Middle frontal gyrus (tissue), 1 donor: ENCODE measurements around the gene CELA2B.

ENCODE experiments used
- DNase-seq: peaks from one replicate; pipeline ENCODE4 v3.0.0-alpha.2; 2015; ENCODE audit warnings: low spot score; ENCODE audit errors: extremely low spot score

CELA2B gene

GRCh38 chr1:15524021-15524282 lies 48.0 kb downstream of the CELA2B start, which contains the start of gene CASP9:
CASP9 (minus strand) TSS chr1:15524215; CDS start chr1:15524200, 15 bp downstream.
- no peak for DNase-seq

DNA sequence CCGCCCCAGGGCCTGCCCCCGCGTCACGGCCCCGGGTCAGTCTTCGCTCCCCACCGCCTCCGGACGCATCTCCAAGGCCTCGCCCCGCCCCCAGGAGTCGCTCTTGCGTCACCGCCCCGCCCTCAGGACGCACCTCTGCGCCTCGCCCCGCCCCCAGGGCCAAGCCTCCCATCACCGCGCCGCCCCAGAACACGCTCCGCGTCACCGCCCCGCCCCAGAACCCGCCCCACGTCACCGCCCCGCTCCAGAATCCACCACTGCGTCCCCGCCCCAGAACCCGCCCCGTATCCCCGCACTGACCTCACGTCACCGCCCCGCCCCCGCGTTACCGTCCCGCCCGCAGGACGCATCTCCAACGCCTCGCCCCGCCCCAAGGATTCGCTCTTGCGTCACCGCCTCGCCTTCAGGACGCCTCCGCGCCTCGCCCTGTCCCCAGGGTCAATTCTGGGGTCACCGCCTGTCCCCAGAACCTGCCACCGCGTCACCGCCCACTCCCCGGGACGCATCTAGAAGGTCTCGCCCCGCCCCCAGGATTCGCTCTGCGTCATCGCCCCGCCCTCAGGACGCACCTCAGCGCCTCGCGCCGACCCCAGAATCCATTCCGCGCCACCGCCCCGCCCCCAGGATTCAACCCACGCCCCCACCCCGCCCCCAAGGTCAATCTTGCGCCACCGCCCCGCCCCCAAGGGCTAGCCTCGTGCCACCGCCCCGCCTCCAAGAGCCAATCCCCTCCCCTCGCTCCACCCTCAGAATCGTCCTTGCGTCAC lies 48.6 kb downstream of the CELA2B start:
- peak; percentile 95 for DNase-seq

DNA sequence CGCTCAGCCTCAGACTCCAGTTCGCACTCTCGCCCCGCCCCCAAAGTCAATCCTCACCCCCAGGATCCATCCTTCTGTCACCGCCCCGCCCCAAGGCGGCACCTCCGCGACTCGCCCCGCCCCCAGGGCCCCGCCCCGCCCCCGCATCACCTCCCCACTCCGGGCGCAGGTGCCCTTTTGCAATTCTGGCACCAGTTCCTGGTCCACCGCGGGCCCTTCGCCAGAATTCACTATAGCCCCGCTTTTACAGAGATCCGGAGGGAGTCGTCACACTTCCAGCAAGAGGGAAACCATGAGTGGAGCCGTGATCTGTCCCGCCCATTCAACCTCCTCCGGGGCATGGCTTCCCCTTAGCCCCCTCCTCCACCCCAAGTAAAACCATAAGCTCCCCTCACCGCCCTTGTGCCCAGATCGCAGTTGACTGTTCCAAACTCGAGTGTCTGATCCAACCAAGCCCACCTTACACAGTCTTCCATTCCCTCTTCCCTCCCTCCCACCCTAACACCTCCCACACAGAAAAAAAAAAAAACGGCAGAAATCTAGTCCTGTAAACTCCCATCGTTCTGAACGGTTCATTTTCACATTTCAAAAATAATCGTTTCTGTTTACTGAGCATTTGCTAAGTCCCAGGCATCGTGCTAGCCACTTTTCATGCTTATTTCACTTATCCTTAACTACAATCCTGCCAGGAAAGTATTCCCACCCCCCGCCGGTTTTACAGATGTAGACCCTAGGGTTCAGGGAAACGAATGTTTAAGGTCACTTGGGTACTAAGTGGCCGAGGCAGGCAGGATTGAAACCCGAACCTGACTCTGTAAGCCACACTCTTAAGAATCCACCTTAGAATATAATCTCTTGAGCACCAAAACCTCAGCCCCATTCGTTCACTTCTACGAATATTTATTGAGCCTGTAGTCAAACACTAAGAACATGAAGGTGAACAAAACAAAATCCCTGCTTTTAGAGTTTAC lies 49.4 kb downstream of the CELA2B start:
- no peak for DNase-seq

DNA sequence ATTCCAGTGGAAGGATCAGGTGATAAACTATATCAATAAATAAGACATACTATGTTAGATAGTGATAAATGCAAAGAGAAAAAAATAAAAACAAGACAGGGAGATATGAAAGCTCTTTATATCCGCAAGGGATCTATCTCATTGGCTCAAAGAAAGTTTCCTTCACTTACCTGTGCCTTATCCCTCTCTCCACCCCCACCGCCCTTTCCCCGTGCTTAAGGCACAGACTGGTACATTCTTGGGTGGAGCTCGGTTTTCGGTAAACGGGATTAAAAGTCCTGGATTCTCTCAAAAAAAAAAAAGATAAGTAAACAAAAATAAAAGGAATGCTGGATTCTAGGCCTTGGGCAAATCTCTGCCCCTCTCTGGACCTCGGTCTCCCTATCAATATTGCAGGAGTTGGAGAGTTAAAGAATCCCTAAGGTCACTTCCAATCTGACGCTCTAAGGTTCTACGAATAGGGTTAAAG lies 50.2 kb downstream of the CELA2B start:
- no peak for DNase-seq

- DNase-seq, result peak; percentile 99
Measured at GRCh38 chr1:15526490-15527339, 50.8 kb downstream of the CELA2B start, which contains the start of gene DNAJC16. DNAJC16 (plus strand) TSS chr1:15526848; CDS start chr1:15529106, 2,258 bp downstream.

- no peak for DNase-seq
Measured at GRCh38 chr1:15531003-15531402, 55.1 kb downstream of the CELA2B start.

DNA sequence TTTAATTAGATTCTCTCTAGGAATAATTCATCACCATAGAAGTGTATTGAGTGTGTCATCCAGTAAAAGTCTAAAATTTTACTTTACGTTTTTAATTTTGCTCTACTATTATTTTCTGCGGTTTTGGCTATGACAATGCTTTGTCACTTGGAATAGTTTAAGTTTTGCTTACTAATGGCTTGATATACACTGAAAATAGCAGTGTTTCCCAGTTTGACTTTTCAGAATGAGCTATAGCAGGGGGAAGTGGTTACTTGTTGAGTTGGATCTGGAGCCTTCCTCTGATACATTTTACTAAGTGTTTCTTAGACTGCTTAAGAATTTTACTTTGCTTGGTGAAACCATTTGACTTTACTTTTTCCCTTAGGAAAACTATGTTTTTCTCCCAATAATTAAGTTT lies 55.8 kb downstream of the CELA2B start:
- DNase-seq, result no peak

DNA sequence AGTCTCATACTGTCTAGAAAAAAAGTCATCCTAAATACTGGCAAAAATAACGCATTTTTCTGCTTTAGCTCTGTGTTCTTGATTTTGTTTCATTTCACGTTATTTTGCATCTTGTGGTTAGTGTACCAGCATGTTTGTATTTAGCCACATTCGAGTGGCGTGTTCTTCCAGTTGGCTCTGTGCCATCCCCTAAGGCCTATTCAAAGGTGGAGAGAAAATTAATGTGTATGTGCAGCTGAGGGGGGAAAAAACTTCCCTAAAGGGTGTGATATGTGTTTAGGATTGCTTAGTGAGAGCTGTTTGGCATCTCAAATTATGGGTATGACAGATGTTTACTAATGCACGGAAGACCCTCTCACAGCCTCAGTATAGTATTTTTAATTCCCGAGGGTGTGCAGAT lies 62.9 kb downstream of the CELA2B start:
- DNase-seq, result no peak

- DNase-seq, result no peak
Measured at GRCh38 chr1:15540186-15540585, 64.3 kb downstream of the CELA2B start.
